Measurements from ENCODE around the gene RBX1.
"Not testable (repeated sequence)": the region's sequence is repeated elsewhere in the genome, so short reads cannot be mapped to it uniquely, and the experiment has no call there.

RBX1 gene

GRCh38 chr22:41000040-41000565 is 48.9 kb downstream of the RBX1 start:
- TF ChIP-seq CTCF (conservative IDR thresholded peaks at IDR 0.05; ENCODE audit: control insufficient read depth, insufficient read depth, low read depth, low read length), result no peak
- H3K4me3 ChIP-seq (ENCODE audit: control insufficient read depth, low read depth, low read length), result no peak overlapping the region
- DNase-seq (ENCODE audit: low read depth), result no peak

DNA sequence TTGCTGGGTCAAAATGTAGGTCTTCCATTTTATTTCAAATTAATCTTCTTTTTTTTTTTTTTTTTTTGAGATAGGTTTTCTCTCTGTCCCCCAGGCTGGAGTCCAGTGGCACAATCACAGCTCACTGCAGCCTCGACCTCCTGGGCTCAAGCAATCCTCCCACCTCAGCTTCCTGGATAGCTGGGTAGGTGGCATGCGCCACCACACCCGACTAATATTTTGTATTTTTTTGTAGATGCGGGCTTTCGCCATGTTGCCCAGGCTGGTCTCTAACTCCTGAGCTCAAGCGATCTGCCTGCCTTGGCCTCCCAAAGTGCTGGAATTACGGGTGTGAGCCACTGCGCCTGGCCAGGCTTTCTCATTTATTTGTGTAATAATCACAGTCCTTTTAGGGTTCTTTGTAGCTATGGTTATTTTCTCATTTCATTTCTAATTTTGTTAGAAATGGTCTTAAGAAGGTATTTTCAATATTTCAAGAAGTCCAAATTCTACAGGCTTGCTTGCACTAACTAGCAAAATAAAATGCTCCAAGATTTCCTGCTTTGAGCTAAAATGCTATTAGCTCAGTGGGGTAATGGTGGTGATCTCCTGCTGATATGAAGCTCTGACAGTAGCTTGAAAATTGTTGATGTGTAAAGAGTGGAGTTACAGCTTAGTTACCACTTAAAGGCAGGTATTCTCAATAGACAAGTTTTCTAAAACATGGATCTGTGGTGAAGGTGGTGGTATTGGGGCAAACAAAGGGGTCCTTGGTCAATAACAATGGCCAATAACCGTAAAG is 50.0 kb downstream of the RBX1 start:
- H3K4me3 ChIP-seq (ENCODE audit: control insufficient read depth, low read depth, low read length), result no peak overlapping the region
- TF ChIP-seq CTCF (conservative IDR thresholded peaks at IDR 0.05; ENCODE audit: control insufficient read depth, insufficient read depth, low read depth, low read length), result no peak
- DNase-seq (ENCODE audit: low read depth), result no peak

DNA sequence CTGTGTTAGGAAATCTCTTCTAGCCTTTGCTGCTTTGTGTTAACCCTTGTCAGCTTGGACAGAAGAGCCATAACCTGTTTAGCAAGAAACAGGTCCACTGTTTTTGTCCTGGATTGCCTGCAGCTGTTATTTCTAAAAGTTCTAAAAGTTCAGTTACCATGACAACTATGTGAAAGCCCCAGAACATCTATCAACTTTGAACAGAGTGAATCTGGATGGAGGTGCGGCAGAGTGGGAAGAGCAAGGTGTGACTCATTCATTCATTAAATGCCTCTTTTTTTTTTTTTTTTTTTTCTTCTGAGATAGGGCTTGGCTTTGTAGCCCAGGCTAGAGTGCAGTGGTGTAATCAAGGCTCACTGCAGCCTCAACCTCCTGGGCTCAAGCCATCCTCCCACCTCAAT is 50.5 kb downstream of the RBX1 start:
- DNase-seq (ENCODE audit: low read depth), result peak; percentile 71
- no peak overlapping the region for H3K4me3 ChIP-seq (ENCODE audit: control insufficient read depth, low read depth, low read length)
- TF ChIP-seq CTCF (conservative IDR thresholded peaks at IDR 0.05; ENCODE audit: control insufficient read depth, insufficient read depth, low read depth, low read length), result no peak

- DNase-seq (ENCODE audit: low read depth); H3K4me3 ChIP-seq (ENCODE audit: control insufficient read depth, low read depth, low read length): not testable (repeated sequence)
These were observed 51.2 kb downstream of the RBX1 start for GRCh38 chr22:41002386-41002785.

DNA sequence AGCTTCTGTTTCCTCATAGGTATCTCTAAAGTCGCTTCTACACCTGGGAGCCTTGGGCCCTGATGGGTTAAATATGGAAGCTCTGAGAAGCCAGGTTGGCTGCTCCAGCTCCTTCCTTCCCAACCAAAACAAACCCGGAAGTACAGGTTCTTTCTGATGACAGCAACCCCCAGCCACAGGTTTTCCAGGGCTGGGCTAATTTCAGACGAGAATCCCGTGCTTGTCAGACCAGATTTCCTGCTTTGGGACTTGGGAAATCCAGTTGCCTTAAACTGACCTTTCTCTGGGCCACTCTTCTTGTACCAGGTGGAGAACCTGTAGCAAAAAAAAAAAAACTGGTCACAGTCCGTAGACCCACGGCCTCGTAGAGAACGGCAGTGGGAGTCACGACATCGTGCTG is 51.9 kb downstream of the RBX1 start:
- DNase-seq (ENCODE audit: low read depth), result no peak
- no peak overlapping the region for H3K4me3 ChIP-seq (ENCODE audit: control insufficient read depth, low read depth, low read length)
- no peak for TF ChIP-seq CTCF (conservative IDR thresholded peaks at IDR 0.05; ENCODE audit: control insufficient read depth, insufficient read depth, low read depth, low read length)

GRCh38 chr22:41003976-41004375 is 52.8 kb downstream of the RBX1 start:
- TF ChIP-seq CTCF (conservative IDR thresholded peaks at IDR 0.05; ENCODE audit: control insufficient read depth, insufficient read depth, low read depth, low read length), result no peak
- no peak for DNase-seq (ENCODE audit: low read depth)
- H3K4me3 ChIP-seq (ENCODE audit: control insufficient read depth, low read depth, low read length), result no peak overlapping the region

GRCh38 chr22:41009222-41009948 is 58.2 kb downstream of the RBX1 start:
- peak; percentile 97 for DNase-seq (ENCODE audit: low read depth)
- no peak overlapping the region for H3K4me3 ChIP-seq (ENCODE audit: control insufficient read depth, low read depth, low read length)
- TF ChIP-seq CTCF (conservative IDR thresholded peaks at IDR 0.05; ENCODE audit: control insufficient read depth, insufficient read depth, low read depth, low read length), result no peak

All from fibroblast of mammary gland (primary cell).